ENCODE measurements around the gene CCDC117. TPM values are rescaled to one million over a fixed set of nuclear protein-coding genes. Genes with fewer than 3 reads are reported as not detected.

Gene CCDC117
- polyA plus RNA-seq, 4 donors: 7.8 to 33.4 (median 9.4) TPM

GRCh38 chr22:28793976-28794584, 21.6 kb downstream of the CCDC117 start:
- peaks cover 0 to 27% (median 7%) of the 10 kb centered on the region in 3 donors for H3K4me1 ChIP-seq (ENCODE audit: control insufficient read depth in 3 of 3, insufficient read depth in 2 of 3, low read depth in 1 of 3, low read length in 2 of 3)
- DNase-seq (no peak), FAIRE-seq (no peak)
- H3K27me3 ChIP-seq (ENCODE audit: control insufficient read depth in 3 of 3, insufficient read depth in 3 of 3, low read length in 3 of 3): no peaks in the 10 kb centered on the region
- no peaks in the 10 kb centered on the region for H3K9me3 ChIP-seq (ENCODE audit: control insufficient read depth in 2 of 2, insufficient read depth in 1 of 2, low read depth in 1 of 2, low read length in 1 of 2)
- no peak overlapping the region for H3K4me3 ChIP-seq (ENCODE audit: low read depth in 1 of 3, low read length in 3 of 3)
- no peak overlapping the region for H3K27ac ChIP-seq (ENCODE audit: low read depth in 1 of 3, low read length in 2 of 3)
- H3K36me3 ChIP-seq (ENCODE audit: control insufficient read depth in 3 of 3, insufficient read depth in 2 of 3, low read depth in 1 of 3, low read length in 3 of 3): peaks cover 22 to 47% (median 28%) of the 10 kb centered on the region in 3 donors
- WGBS, 3 donors: 45 to 64% (median 59%) methylated on average over 4 of the region's 4 CpGs

- no peaks in the 10 kb centered on the region for H3K27me3 ChIP-seq (ENCODE audit: control insufficient read depth in 3 of 3, insufficient read depth in 3 of 3, low read length in 3 of 3)
- H3K9me3 ChIP-seq (ENCODE audit: control insufficient read depth in 2 of 2, insufficient read depth in 1 of 2, low read depth in 1 of 2, low read length in 1 of 2): no peaks in the 10 kb centered on the region
- peaks cover 22 to 41% (median 28%) of the 10 kb centered on the region in 3 donors for H3K36me3 ChIP-seq (ENCODE audit: control insufficient read depth in 3 of 3, insufficient read depth in 2 of 3, low read depth in 1 of 3, low read length in 3 of 3)
- no peak overlapping the region for H3K4me3 ChIP-seq (ENCODE audit: low read depth in 1 of 3, low read length in 3 of 3)
- peak overlapping the region in 1 of 3 donors; percentile 55 for H3K27ac ChIP-seq (ENCODE audit: low read depth in 1 of 3, low read length in 2 of 3)
- no peak for FAIRE-seq
- 54 to 76% (median 75%) methylated on average over 6 of the region's 6 CpGs for WGBS, 3 donors
- DNase-seq: no peak
- peaks cover 0 to 27% (median 7%) of the 10 kb centered on the region in 3 donors for H3K4me1 ChIP-seq (ENCODE audit: control insufficient read depth in 3 of 3, insufficient read depth in 2 of 3, low read depth in 1 of 3, low read length in 2 of 3)
Observed at GRCh38 chr22:28795071-28795693, 22.7 kb downstream of the CCDC117 start.

GRCh38 chr22:28795932-28796856, 23.7 kb downstream of the CCDC117 start:
- Histone ChIP-seq H3K36me3 (ENCODE audit: control insufficient read depth in 3 of 3, insufficient read depth in 2 of 3, low read depth in 1 of 3, low read length in 3 of 3) (peaks cover 22 to 39% (median 28%) of the 10 kb centered on the region in 3 donors), H3K27ac (ENCODE audit: low read depth in 1 of 3, low read length in 2 of 3) (peak overlapping the region in 1 of 3 donors; percentile 48), H3K27me3 (ENCODE audit: control insufficient read depth in 3 of 3, insufficient read depth in 3 of 3, low read length in 3 of 3) (no peaks in the 10 kb centered on the region), H3K4me3 (ENCODE audit: low read depth in 1 of 3, low read length in 3 of 3) (no peak overlapping the region), H3K4me1 (ENCODE audit: control insufficient read depth in 3 of 3, insufficient read depth in 2 of 3, low read depth in 1 of 3, low read length in 2 of 3) (peaks cover 0 to 27% (median 7%) of the 10 kb centered on the region in 3 donors), H3K9me3 (ENCODE audit: control insufficient read depth in 2 of 2, insufficient read depth in 1 of 2, low read depth in 1 of 2, low read length in 1 of 2) (no peaks in the 10 kb centered on the region)
- no peak for FAIRE-seq
- WGBS, 3 donors: 68 to 79% (median 72%) methylated on average over 5 of the region's 5 CpGs
- no peak for DNase-seq

- no peak for FAIRE-seq
- Histone ChIP-seq H3K4me3 (ENCODE audit: low read depth in 1 of 3, low read length in 3 of 3) (peak overlapping the region; percentile 88 to 96 (median 91)), H3K4me1 (ENCODE audit: control insufficient read depth in 3 of 3, insufficient read depth in 2 of 3, low read depth in 1 of 3, low read length in 2 of 3) (peaks cover 0 to 34% (median 14%) of the 10 kb centered on the region in 3 donors), H3K27me3 (ENCODE audit: control insufficient read depth in 3 of 3, insufficient read depth in 3 of 3, low read length in 3 of 3) (no peaks in the 10 kb centered on the region), H3K27ac (ENCODE audit: low read depth in 1 of 3, low read length in 2 of 3) (peak overlapping the region; percentile 96 to 99 (median 99)), H3K9me3 (ENCODE audit: control insufficient read depth in 2 of 2, insufficient read depth in 1 of 2, low read depth in 1 of 2, low read length in 1 of 2) (no peaks in the 10 kb centered on the region), H3K36me3 (ENCODE audit: control insufficient read depth in 3 of 3, insufficient read depth in 2 of 3, low read depth in 1 of 3, low read length in 3 of 3) (peaks cover 20 to 29% (median 26%) of the 10 kb centered on the region in 3 donors)
- WGBS, 3 donors: 1 to 2% (median 2%) methylated on average over 7 of the region's 7 CpGs
- peak; percentile 77 to 89 for DNase-seq
Observed at GRCh38 chr22:28798810-28799605, 26.5 kb downstream of the CCDC117 start.

- peaks cover 0 to 34% (median 14%) of the 10 kb centered on the region in 3 donors for H3K4me1 ChIP-seq (ENCODE audit: control insufficient read depth in 3 of 3, insufficient read depth in 2 of 3, low read depth in 1 of 3, low read length in 2 of 3)
- FAIRE-seq (no peak), DNase-seq (peak; percentile 63 to 79)
- H3K36me3 ChIP-seq (ENCODE audit: control insufficient read depth in 3 of 3, insufficient read depth in 2 of 3, low read depth in 1 of 3, low read length in 3 of 3): peaks cover 14 to 27% (median 21%) of the 10 kb centered on the region in 3 donors
- 0 to 1% (median 0%) methylated on average over 25 to 31 of the region's 31 CpGs for WGBS, 3 donors
- no peaks in the 10 kb centered on the region for H3K9me3 ChIP-seq (ENCODE audit: control insufficient read depth in 2 of 2, insufficient read depth in 1 of 2, low read depth in 1 of 2, low read length in 1 of 2)
- peak overlapping the region; percentile 96 to 99 (median 99) for H3K27ac ChIP-seq (ENCODE audit: low read depth in 1 of 3, low read length in 2 of 3)
- H3K4me3 ChIP-seq (ENCODE audit: low read depth in 1 of 3, low read length in 3 of 3): peak overlapping the region; percentile 88 to 96 (median 91)
- H3K27me3 ChIP-seq (ENCODE audit: control insufficient read depth in 3 of 3, insufficient read depth in 3 of 3, low read length in 3 of 3): no peaks in the 10 kb centered on the region
Observed at GRCh38 chr22:28799606-28800307, 27.3 kb downstream of the CCDC117 start.

GRCh38 chr22:28800308-28801041, 28.0 kb downstream of the CCDC117 start, which contains the start of gene XBP1:
XBP1 (minus strand) TSS chr22:28800569.
- Histone ChIP-seq H3K27me3 (ENCODE audit: control insufficient read depth in 3 of 3, insufficient read depth in 3 of 3, low read length in 3 of 3) (no peaks in the 10 kb centered on the region), H3K9me3 (ENCODE audit: control insufficient read depth in 2 of 2, insufficient read depth in 1 of 2, low read depth in 1 of 2, low read length in 1 of 2) (no peaks in the 10 kb centered on the region), H3K4me3 (ENCODE audit: low read depth in 1 of 3, low read length in 3 of 3) (peak within 1 kb of the TSS; percentile 88 to 96 (median 91)), H3K36me3 (ENCODE audit: control insufficient read depth in 3 of 3, insufficient read depth in 2 of 3, low read depth in 1 of 3, low read length in 3 of 3) (peaks cover 9 to 22% (median 15%) of the 10 kb centered on the region in 3 donors), H3K27ac (ENCODE audit: low read depth in 1 of 3, low read length in 2 of 3) (peak within 1 kb of the TSS; percentile 96 to 99 (median 99)), H3K4me1 (ENCODE audit: control insufficient read depth in 3 of 3, insufficient read depth in 2 of 3, low read depth in 1 of 3, low read length in 2 of 3) (peaks cover 0 to 29% (median 14%) of the 10 kb centered on the region in 3 donors)
- FAIRE-seq (no peak), DNase-seq (peak; percentile 94 to 99)
- 0% methylated on average over 59 to 78 of the region's 78 CpGs for WGBS, 3 donors

Measured in small intestine (tissue), 7 donors.